Activated CD4-positive, CD25-positive, alpha-beta regulatory T cell treated with anti-CD3 and anti-CD28 coated beads, Interleukin-2, amount 50 U/mL, for 24 hours (primary cell): Measurements from ENCODE around the gene FAM174C.
"Not testable (repeated sequence)": the region's sequence is repeated elsewhere in the genome, so short reads cannot be mapped to it uniquely, and the experiment has no call there.

ENCODE experiments used
- ATAC-seq, 2 donors: fragments of 150-1000 bp; cut with Tn5 transposase; one replicate each; pipeline ENCODE4 v1.10.0; 2021; ENCODE audit warnings: mild to moderate bottlenecking in 1 of 2, moderate library complexity in 1 of 2

Gene FAM174C

DNA sequence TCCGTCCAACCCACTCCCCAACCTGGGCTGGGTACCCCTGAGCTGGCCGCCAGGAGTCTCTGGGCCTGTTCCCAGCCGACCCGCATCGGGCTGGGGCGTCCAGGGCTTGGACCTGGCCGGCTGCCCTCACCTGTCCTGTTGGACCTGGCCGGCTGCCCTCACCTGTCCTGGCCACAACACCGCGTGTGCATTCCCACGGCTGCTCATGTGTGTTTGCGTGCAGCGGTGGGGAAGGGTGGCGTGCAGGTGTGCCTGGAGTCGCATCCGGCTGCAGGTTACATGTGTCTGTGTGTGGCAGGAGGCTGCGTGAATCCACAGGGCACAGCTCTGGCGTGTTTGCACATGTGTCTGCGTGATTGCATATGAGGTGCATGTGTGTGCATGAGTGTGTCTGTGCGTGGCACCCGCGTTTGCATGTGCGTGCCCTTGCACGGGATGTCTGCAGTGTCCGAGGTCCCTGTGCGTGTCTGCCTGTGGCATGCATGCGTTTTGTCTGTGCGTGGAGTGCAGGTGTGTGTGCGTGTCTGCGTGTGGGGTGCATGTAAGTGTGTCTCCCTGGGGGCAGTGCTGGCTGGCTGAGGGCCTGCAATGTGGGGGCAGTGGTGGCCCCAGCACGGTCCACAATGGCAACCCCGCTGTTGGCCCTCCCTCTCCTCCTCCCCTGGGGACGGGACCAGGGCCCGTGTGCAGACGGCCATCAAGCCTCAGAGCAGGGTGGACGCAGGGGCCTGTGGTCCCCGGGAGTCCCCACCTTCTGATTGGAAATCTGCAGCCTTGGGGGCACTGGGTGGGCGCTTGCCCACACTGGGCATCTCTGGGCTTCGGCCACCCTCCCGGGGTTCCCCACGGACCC, 13.7 kb downstream of the FAM174C start:
- ATAC-seq, result no peak

DNA sequence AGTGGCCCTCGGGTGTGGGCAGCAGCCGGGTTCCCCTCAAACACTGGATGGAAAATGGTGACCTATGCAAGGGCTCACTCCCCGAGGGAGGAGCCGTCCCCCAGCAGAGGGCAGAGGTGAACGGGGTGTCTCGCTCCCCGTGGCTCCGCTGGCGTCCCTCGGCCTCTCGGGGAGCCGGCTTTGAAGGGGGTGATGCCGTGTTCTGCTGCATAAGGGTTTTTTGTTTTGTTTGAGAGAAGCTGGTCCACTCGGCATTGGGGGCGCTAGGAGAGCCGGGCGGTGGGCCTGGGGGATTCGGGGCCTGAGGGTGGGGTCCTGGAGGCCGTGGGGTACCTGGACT, 14.3 kb downstream of the FAM174C start:
- no peak for ATAC-seq

DNA sequence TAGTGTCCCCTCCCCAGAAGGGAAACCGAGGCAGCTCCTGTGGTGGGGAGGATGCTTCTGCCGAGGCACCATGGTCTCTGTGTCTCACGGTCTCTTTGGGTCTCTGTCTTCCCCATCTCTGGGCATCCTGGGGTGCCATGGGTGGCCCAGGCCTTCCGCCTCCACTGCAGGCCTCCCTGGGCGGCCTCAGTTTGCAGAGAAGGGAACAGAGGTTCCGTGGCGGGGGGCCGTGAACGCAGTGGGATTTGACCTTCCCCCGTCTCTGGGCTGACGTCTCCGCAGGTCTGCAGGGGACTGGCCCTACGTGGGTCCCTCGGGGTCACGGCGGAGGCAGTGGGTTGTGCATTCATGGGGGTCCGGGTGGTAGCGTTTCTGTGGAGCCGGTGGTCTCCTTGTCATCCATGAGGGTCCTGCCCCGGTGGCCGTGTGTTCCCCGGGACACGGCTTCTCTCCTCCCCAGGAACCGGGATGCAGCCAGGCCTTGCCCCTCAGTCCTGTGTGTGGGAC, 14.9 kb downstream of the FAM174C start:
- ATAC-seq, result no peak

DNA sequence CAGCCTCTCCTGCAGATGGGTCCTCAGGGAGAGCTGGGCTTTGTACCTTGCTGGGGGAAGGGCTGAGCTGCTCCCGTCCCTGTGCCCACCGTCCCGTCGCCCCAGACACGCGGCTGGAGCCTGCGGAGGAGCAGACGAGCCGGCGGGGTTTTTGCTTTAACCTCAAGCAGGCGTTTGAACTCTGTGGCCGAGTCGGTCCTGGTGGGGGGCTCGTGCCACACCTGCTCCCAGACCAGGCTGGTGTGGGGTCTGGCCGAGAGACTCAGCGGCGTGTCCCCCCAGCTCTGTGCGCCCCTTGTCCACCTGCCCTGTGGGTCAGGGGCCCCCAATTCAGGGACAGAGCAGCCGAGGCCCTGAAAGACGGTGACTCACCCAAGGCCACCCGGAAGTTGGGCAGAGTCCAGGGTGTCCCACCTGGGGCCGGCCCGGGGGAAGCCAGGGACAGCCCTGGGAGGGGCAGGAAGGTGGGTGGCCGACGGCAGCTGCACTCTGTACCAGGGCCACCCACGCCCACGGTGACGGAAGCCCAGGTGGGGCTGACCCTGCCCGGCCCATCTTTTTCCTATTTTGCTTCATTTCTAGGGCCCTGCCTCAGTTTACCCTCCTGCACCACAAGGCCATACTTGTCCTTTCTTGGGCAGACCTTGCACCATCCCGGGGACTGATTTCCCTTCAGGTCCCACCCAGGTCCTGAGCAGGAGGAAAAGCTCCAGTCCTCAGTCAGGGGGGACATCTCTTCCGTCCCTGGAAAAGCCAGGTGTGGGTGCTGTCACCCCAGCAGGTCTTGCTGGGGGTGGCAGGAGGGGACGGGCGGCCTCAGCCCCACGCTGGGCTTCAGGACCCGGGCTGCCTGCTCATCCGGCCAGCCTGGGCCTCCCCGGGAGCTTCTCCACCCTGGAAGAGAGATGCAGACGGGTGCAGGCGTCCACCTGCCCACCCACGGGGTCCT, 15.6 kb downstream of the FAM174C start:
- no peak for ATAC-seq

DNA sequence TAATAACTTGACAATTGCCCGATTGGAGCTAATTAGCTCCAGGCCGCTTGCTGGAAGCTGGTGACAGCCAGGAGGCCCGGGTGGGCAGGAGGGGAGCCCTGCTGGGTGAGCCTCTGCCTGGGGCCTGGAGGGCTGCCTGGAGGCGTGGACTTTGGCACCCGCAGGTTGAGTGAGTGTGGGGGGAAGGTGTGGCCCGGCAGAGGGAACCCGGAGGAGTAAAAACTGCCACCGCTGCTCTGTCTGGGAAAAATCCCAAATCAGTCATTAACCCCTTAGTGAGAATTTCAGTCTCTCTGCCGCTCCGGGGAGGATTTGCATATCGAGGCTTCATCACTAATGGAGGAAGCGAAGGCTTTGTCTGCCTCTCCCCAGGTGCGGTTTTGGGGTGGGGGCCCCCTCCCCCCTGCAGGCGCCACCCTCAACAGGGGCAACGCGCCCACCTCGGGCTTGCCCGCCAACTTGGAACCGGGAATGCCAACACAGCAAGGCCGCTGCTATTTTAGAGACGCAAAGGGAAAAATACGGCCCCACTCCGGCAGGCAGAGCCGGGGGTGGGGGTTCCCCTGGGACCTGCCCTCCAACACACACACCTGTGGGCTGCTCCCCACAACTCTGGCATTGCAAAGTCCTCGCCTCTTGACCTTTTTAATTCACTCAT, 16.6 kb downstream of the FAM174C start:
- no peak for ATAC-seq

DNA sequence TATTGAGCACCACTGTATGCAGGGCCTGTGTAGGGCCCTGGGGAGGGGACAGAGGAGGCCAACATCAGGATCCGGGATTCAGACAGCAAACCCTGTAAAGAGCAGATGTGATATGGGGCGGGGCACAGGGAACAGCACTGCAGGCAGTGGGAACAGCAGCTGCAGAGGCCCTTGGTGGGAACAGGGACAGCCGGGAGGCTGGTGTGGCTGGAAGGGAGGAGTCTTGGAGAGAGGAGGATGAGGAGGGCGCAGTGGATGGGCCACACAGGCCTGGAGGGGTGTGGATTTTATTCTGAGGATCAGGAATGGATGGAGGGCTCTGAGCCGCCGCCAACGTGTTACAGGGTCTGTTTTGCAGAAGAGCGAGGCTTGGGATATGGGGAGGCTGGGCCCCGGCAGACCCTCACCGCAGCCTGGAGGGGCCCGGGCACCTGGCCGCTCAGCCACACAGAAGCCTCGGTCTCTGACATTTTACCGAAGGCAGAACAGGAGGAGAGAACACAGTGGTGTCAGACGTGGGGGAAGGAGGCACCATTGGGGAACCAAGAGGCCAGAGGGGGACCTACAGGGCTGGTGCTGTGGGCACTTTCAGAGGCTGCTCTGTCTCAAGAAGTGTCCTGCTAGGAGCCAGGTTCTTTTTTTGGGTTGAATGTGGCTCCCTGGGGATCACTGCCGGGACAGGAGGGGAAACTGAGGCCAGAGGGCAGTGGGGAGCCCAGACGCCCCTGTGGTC, 17.3 kb downstream of the FAM174C start:
- ATAC-seq, result no peak

DNA sequence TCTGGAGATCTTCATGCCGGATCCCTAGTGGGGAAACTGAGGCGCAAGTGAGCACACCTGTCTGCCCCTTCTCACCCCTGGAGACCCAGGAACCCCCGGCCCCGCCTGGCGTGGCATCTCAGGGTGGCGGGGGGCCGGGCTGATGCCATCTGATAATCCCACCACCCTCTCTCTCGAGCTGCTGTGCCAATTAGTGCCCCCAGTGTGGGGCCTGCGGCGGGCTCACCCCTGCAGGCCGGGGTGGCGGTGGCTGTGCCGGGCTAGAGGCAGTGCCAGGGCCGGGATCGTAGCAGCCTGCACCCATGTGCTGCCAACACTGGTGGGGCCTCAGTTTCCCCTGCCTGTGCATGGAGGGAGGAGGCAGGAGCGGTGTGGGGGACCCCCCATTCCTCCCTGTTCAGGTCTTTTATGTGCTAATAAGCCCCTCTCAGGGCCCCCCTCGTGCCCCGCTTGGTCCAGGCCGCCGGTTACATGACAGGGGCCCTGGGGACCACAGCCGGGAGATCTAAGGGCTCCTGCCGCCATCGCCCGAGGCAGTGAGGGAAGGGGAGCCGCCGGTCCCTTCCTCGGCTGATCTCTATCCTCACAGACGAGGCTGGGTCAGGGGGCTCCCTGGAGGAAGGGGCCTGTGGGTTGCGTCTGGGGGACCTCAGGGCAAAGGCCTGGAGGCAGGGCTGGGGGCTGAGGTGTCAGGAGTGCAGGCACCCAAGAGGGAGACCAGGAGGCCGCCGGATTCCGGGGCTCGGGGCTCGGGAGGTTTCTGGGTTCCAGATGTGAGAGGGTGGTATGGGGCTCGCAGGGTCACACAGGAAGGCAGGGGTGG, 18.7 kb downstream of the FAM174C start:
- no peak for ATAC-seq

DNA sequence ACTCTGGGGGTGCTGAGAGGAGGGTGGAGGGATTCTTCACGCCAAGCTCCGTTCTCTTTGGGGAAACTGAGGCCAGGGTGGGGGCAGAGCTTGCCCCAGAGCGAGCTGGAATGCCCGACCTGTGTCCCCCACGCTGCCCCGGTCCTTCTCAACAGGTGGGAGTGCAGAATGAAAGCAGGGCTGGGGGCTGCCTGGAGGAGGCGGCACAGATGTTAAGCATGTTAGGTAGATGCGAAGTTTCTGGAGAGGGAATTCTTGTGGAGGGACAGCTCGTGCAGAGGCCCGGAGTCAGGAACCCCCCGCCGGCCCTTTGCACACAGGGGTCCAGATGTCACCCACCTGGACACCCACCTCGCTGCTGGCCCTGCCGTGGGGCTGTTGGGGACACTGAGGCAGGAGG, 19.4 kb downstream of the FAM174C start:
- no peak for ATAC-seq

DNA sequence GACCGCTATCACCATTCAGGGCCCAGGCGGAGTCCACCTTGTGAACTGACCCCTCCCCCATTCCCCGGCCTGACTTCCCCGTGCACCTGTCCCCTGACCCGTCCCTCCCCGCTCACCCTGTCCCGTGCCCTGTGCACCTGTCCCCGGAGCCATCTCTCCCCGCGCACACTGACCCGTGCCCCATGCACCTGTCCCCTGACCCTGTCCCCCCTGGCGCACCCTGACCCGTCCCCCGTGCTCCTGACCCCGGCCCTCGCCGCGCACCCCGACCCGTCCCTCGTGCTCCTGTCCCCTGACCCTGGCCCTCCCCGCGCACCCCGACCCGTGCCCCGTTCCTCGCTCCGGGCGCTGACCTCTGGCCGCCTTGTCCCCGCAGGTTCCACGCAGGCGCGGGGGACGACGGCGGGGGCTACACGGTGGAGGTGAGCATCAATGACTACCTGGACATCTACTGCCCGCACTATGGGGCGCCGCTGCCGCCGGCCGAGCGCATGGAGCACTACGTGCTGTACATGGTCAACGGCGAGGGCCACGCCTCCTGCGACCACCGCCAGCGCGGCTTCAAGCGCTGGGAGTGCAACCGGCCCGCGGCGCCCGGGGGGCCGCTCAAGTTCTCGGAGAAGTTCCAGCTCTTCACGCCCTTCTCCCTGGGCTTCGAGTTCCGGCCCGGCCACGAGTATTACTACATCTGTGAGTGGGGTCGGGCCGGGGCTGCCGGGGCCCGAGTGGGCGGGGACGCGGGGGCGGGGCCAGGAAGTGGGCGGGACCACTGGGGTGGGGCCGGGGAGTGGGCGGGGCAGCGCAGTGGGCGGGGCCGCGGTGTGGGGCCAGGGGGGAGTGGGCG, 20.1 kb downstream of the FAM174C start:
- ATAC-seq, result no peak

DNA sequence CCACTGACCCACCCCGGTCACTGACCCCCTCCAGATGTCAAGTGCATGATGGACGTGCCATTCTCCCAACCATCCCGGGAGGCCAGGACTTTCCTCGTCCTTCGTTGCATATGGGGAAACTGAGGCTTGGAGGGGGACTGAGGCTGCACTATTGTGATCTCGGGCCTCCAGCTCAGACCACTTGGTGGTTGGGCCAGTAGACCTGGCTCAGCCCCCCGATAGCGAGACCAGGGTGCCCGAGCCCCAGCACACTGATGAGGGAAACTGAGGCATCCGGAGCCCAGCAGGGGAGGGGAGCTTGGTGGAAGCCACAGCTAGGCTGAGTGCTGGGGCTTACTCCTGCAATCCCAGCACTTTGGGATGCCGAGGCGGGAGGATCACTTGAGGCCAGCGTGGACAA, 20.7 kb downstream of the FAM174C start:
- ATAC-seq, result no peak

DNA sequence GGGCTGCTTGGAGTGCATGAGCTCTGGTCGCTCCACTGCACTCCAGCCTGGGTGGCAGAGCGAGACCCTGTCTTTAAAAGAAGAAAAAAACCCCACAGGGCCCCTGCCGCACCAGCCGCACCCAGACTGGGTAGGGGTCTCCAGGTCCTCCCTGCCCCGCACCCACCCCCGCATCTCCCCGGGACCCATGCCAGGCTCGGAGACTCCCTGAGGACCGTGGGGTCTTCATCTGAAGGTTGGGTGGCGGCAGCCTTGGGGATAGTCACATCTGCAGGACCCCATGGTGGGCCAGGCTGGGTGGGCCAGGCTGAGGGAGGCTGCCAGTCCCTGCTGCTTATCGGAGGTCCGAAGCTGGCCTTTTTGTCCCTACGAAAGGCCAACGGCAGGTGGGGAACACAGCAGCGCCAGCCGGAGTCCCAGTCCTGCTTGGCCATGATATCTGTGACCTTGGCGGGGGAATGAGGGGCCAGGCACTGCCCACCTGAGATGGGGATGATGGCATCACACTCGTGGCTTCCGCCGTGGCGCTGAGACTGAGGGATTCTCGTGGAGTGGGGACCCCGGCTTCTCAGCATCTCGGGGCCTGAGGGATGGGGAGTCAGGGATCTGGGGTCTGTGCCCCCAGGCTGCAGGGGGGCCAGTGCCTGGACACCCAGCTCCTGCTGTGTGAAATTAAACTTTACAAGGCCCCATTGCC, 21.4 kb downstream of the FAM174C start:
- ATAC-seq, result no peak

DNA sequence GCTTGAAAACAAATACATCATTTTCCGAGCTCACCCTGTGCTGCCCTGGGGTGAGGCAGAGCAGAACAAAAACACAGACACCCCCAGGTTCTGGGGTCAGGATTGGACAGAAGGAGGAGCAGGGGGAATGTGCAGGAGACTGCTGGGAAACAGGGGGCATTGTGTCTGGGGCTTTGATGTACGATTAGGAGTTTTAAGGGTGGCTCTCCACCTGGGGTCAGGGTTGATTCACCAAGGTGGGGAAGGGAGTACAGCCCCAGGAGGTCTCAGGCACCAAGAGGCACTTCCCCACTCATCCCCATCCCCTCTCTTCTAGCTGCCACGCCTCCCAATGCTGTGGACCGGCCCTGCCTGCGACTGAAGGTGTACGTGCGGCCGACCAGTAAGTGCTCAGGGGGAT, 22.9 kb downstream of the FAM174C start:
- ATAC-seq, result no peak

DNA sequence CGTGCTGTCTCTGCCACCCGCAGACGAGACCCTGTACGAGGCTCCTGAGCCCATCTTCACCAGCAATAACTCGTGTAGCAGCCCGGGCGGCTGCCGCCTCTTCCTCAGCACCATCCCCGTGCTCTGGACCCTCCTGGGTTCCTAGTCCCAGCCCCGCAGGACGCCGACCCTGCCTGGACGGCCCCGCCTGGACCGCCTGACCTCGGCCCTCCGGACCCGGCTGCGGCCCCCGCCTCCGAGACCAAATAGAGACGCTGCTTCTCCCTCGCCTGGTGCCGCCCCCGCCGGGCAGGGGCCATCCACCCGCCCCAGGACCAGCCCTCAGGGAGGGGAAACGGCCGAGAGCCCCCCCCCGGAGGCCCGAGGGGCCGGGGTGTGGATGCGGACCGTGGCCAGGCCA, 24.5 kb downstream of the FAM174C start:
- ATAC-seq, result no peak

DNA sequence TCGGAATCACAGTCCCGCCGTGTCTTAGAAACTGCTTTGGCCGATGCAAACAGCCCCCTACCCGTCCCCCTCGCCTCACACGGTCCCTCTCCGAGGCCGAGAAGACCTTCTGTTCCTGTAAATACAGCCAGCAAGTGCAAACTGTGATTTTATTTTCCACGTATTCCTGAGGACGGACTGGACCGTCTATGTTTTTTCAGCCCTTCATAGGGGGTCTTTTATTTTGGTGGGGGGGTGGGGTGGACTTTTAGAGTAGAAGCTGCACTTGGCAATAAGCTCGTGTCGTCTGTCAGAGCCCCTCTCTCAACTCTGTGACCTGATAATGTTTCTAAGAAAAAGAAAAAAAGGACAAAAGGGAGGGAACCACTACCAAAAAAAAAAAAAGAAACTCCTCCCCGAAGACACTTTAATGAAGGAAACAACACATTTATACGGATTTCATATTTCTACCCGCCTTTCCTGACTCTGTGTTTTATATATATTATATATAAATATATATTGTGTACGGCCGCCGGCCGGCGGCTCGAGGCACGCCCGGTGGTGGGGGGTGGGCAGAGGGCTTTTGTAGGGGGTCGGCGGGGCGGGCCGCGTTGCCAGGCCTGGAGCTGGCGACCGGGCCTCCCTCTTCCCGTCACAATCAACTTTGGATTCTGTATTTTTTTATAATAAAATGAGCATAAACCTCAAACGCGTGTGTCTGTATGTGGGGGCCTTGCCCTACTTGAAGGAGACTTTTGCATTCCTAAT, 25.6 kb downstream of the FAM174C start:
- ATAC-seq, result no peak

DNA sequence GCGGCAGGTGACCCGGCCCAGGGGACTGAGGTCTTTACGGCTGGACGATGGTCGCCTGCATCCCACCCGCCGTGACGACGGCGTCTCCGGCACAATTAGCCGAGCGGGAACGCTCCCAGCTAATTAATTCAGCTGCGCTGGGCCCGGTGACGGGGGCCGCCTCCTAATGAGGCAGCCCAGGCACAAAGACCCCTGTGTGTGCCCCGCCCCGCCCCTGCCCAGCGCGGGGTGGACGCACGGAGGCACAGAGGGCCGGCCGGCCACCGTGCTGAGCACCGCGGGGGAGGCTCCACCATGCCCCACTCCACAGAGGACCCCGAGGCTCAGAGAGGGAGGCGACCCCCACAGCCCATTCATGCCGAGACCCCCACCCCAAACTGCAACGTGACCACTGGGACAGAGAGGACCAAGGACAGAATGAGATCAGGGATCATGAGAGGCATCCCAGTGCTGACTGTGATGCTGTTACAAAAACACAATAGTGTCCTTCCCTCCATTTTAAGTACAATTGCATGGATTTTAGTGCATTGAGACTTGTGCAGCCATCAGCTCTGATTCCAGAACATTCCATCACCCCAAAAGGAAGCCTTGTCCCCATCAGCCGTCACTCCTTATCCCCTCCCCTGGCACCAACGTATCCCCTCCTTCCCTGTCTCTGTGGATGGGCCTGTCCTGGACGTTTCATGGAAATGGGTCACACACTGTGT, 27.4 kb downstream of the FAM174C start:
- ATAC-seq, result no peak

DNA sequence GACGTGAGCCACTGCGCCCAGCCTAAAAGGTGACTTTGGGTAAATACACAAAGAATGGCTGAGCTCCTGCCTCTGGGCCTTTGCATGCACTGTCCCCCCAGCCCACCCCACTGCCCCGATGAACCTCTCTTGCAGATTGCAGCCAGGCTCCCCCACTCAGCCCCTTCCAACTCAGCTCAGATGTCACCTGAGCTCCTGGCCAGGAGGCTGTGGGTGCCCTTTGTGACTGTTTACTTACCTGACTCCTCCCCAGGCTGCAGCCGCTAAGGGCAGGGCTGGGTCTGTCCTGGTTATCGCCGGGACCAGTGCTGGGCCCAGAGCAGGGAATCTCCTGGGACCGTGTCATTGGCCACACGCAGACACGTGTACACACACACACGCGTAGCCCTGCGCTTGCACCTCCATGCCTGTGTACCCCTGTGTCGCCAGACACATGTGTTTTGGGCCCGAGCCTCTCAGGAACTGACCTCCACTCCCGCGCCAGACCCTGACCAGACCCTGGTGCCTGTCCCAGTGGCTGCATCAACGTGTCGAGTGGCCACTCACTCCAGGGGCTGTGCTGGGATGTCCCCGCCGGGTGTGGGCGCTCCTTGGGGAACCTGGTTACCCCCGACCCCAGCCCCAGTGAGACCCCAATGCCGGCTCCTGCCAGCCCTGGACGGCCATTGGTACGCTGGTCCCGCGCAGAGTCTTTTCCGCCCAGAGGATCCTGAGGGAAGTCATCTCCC, 29.0 kb downstream of the FAM174C start:
- no peak for ATAC-seq

DNA sequence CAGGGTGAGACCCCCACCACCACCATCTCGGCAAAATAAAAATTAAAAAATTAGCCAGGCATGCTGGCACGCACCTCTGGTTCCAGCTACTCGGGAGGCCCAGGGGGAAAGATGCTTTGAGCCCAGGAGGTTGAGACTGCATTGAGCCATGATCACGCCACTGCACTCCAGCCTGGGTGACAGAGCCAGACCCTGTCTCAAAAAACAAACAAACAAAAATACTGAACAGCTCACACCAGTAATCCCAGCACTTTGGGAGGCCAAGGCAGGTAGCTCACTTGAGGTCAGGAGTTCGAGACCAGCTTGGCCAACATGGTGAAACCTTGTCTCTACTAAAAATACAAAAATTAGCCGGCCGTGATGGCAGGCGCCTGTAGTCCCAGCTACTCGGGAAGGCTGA, 30.0 kb downstream of the FAM174C start:
- ATAC-seq, result not testable (repeated sequence)

DNA sequence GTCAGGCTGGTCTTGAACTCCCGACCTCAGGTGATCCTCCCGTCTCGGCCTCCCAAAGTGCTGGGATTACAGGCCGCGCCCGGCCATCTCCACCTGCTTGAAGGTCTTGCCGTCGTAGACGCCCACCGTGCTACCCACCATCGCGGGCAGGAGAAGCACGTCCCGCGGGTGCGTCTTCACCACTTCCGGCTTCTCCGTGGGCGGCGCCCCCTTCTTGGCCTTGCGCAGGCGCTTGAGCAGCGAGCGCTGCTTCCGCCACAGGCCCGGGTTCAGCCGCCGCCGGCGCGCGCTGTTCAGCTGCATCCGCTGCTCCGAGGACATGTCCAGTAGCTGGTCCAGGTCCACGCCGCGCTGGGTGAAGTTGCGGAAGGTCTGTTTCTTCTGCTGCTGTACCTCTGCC, 32.0 kb downstream of the FAM174C start:
- no peak for ATAC-seq
